ENCODE data around the gene RNU1-4.
"Not testable (repeated sequence)": the region's sequence is repeated elsewhere in the genome, so short reads cannot be mapped to it uniquely, and the experiment has no call there.

The RNU1-4 gene

DNA sequence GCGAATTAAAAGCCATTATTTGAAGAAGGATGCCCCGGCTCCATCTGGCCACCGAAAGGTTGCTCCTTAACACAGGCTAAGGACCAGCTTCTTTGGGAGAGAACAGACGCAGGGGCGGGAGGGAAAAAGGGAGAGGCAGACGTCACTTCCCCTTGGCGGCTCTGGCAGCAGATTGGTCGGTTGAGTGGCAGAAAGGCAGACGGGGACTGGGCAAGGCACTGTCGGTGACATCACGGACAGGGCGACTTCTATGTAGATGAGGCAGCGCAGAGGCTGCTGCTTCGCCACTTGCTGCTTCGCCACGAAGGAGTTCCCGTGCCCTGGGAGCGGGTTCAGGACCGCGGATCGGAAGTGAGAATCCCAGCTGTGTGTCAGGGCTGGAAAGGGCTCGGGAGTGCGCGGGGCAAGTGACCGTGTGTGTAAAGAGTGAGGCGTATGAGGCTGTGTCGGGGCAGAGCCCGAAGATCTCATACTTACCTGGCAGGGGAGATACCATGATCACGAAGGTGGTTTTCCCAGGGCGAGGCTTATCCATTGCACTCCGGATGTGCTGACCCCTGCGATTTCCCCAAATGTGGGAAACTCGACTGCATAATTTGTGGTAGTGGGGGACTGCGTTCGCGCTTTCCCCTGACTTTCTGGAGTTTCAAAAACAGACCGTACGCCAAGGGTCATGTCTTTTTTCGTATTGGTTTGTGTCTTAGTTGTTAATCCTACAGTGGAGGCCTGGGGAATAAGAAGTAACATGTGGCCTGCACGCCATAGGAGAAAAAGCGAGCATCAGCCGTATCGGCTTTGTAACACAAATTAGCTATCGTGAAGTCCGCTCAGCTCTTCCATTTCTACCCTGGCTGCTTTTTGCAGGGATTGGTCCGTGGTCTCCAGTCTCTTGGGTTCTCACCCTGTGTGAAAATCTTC lies at the start of gene RNU1-4:
Gene RNU1-4 (plus strand): TSS at position 470 of the 918 bp plus-strand sequence.
- DNase-seq = not testable (repeated sequence)

DNA sequence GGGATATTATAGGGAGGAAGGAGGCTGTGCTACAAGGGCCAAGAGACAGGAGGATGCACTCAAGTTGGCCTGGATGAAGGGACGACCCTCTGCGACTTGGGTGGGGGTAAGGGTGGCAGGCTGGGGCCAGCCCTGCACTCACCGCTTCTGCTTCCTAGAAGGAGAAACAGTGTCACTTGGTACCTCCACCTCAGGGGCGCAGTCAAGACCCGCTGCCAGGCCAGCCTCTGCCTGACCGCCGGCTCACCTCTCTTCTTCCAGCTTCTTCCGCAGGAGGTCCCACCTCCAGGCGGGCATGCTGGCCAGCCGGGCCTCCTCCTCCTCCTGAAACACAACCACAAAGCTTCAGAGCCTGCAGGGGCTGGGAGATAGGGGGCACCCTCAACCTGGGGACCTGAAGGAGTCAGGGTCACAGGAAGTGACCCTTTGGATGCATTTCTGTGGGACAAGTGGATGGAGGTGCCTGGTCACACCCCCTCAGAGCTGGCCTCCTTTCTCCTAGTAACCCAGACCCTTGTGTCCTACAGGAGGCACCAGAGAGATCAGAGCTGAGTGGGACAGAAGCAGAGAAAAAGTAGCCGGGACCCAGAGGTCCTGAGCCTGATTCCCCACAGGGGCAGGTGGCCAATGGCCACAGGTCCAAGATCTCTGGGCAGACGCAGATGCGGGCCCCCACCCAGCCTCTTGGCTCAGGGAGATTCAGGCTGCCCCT lies 49.2 kb upstream of the RNU1-4 start:
- not testable (repeated sequence) for DNase-seq

- not testable (repeated sequence) for DNase-seq
Observed at GRCh38 chr1:16692283-16692682, 48.0 kb upstream of the RNU1-4 start.

- DNase-seq = not testable (repeated sequence)
Observed at GRCh38 chr1:16692717-16693448, 47.4 kb upstream of the RNU1-4 start.

DNA sequence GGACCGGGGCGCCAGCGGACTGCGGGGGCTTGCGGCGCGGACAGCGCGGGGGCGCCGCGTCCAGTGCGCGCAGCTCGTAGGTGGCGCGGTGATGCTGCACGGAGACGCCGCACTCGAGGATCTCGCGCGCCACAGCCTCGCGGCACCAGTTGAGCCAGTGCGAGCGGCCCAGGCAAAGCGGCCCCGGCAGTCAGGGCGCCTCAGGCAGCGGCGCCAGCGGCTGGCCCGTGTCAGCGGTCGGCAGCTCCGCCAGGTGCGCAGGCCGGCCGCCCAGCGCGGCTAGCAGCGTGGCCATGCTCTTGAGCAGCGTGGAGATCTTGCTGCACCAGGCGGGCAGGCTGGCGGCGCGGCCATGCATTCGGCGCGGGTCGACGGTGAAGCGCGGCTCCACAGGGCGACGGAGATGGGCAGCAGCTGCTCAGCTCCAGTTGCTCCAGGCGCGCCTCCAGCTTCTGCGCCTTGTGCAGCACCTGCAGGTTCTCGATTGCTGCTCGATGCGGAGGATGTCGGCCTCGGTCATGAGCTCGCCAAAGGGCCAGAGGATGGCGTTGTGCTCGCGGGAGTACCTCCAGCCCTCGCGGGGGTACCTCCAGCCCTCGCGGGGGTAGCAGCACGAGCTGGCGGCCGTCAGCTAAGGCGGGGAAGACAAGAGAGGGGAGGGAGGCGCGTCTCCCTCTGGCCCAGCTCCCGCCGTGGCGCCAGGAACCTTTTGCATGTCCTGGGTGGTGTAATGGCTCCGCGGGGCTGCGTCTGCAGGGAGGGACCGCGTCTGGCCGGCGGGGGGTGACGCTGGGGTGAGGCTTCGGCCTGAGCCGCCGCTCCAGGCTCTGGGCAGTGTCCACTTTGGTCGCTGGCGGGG lies 46.6 kb upstream of the RNU1-4 start:
- not testable (repeated sequence) for DNase-seq

DNA sequence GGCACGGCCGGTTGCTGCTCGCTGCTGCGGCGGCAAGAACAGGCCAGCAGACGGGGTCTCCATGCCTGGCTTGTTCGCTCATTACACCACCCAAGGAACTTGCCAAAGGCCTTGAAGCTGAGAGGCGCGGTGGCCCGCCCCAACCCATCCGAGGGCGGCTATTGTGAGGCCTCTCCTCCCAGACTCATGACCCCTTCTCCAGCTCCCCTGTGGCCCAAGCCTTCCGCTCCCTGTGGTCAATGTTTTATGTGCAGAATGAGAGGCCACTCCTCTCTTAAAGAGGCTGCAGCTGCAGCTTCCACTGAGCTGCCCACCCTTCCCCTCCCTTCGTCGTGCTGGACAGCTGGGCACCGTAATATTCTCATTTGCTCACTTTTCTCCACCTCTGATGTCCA lies 46.0 kb upstream of the RNU1-4 start:
- DNase-seq = not testable (repeated sequence)

GRCh38 chr1:16696507-16697150 lies 43.7 kb upstream of the RNU1-4 start:
- not testable (repeated sequence) for DNase-seq

GRCh38 chr1:16697152-16697551 lies 43.2 kb upstream of the RNU1-4 start:
- not testable (repeated sequence) for DNase-seq

GRCh38 chr1:16699440-16699839 lies 40.9 kb upstream of the RNU1-4 start:
- not testable (repeated sequence) for DNase-seq

GRCh38 chr1:16700138-16700895 lies 40.0 kb upstream of the RNU1-4 start:
- not testable (repeated sequence) for DNase-seq

GRCh38 chr1:16701189-16701588 lies 39.1 kb upstream of the RNU1-4 start:
- not testable (repeated sequence) for DNase-seq

DNA sequence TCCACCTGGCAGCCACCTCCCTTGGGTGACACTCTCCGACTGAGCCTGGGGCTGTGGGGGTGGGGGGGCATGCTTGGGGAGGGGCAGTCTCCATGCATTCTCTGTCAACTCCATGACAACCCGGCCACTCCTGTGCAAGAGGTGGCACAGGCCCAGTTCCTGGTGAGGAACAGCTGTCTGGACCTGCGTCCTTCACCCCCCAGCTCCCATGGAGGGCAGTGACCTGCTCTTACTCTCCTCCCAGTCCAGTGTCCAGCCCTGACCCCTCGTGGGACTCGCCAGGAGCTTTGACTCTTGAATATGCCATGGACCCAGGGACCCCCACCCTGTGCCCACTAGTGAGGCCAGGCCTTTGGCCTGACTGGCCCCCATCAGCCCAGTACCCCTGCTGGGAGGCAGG lies 38.0 kb upstream of the RNU1-4 start:
- DNase-seq = not testable (repeated sequence)

DNA sequence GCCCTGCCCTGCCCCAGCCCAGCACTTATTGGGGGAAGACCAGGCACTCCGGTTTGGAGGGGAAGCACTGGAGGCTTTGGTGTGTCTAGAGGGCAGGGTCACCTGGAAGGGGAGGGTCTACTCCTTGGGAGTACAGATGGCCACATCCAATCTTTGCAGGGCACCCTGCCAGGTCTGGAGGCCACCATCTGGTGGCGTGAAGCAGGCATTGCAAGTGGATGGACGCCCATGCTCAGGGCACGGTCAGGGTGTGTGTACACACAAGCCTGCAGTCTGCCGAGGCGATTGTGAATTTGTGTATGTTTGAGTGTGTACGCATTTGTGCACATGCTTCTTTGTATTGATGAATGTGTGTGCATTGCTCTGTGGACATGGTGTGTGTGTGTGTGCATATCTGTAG lies 37.2 kb upstream of the RNU1-4 start:
- not testable (repeated sequence) for DNase-seq

- DNase-seq = peak in 1 of 2 experiments; percentile 64
Observed at GRCh38 chr1:16703602-16704001, 36.7 kb upstream of the RNU1-4 start.

GRCh38 chr1:16704076-16704475 lies 36.2 kb upstream of the RNU1-4 start:
- not testable (repeated sequence) for DNase-seq

DNA sequence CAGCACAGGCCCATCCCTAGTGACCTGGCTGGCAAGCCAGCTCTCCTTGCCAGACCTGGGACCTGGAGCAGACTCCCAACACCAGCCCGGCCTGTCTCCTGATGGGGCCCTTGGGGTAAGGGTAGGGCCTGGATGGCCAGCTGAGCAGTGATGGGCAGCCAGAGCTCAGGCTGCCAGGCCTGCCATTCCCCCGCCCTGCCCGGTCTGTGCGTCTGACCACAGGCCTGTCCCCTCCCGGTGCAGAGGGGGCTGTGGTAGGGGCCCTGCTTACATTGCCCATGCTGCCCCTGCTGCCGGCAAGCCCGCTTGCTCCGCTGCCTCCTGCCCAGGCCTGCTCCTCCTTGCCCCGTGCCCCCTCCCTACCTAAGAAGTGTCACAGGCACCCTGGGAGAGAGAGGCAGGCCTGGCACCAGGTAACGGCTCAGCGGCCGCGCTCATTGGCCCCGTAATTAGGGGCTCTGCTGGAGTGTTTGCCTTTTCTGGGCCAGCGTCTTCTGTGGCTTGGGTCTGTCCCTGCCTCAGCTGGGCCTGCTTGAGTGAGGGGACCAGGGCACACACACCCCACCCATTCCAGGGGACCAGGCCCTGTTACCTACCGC lies 35.7 kb upstream of the RNU1-4 start:
- DNase-seq = not testable (repeated sequence)

DNA sequence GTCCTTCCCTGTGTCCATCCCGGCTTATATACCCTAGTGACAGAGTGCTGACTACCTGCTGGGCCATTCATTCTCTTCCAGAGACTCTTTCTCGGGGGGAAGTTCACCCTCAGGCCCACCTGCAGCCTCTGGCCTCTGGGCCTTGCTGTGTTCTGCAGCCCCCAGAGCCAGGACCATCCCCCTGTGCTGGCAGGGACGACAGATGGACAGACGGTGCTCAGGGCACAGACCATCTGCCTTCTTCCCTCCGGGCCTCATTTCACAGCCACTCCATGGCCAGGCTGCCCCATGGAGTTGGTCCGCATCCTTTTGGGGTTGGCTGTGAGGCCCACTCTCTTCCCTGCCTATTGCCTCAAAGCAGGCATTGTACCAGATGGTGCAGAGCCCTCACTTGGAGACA lies 34.0 kb upstream of the RNU1-4 start:
- DNase-seq = peak in 1 of 2 experiments; percentile 66

DNA sequence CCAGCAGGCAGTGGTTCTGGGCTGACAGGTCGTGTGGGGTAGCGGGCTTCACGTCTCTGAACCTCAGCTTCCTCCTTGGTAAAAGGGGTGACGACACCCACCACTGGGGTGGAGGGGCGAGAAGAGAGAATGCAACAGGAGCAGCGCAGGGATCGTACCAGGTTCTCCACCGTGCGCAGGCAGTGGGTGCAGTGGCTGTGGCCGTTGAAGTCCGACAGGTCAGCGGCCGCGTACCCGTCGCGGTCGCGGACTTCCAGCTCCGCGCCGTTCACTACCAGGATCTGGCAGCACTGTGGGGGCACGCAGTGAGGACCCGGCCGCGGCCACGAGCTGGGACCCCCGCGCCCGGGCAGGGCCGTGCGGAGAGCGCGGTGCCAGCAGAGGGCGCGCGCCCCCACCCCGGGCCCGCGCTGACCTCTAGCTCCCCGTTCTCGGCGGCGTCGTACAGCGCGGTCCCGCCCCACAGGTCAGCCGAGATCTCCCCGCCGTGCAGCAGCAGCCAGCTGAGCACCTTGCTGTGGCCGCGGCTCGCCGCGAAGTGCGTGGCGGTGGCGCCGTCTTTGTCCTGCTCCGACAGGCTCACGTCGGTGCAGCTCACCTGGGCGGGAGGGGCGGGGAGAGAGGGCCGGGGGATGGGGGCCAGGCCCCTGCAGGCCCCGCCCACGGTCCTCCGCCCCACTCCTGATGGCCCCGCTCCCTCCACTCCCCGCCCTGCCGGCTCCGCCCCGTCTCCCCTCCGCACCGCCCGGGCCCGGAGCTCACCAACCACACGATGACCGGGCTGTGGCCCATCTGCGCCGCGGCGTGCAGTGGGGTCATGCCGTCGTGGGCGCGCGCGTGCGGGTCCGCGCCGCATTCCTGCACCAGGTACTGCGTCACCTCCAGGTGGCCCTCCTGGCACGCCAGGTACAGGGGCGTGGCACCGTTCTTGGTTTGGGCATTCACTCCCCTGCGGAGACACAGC lies 32.9 kb upstream of the RNU1-4 start:
- not testable (repeated sequence) for DNase-seq

DNA sequence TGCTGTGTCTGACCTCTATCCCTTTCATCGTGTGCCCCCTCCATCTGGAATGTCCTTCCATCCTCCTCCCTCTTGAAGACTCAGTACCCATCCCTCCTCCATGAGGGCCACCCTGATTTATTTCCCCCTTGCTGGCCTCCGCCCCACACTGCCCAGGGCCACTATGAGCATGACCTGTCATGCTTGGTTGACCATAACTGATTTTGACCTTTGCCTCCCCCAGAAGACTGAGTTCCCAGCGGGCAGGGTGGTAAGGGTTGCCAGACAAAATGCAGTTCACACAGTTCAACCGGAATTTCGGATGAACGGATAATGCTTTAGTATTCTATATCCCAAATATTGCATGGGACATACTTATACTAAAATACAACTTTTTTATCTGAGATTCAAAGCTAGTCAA lies 31.6 kb upstream of the RNU1-4 start:
- not testable (repeated sequence) for DNase-seq
